Measurements from ENCODE around the gene WDR88. TPM values are rescaled to one million over a fixed set of nuclear protein-coding genes. Genes with fewer than 3 reads are reported as not detected.
A peak's percentile ranks its signal among the peaks of the same experiment; 100 is the strongest.

Gene WDR88
- total and polyA plus RNA-seq, 2 donors from 2014 or later, result not detected

DNA sequence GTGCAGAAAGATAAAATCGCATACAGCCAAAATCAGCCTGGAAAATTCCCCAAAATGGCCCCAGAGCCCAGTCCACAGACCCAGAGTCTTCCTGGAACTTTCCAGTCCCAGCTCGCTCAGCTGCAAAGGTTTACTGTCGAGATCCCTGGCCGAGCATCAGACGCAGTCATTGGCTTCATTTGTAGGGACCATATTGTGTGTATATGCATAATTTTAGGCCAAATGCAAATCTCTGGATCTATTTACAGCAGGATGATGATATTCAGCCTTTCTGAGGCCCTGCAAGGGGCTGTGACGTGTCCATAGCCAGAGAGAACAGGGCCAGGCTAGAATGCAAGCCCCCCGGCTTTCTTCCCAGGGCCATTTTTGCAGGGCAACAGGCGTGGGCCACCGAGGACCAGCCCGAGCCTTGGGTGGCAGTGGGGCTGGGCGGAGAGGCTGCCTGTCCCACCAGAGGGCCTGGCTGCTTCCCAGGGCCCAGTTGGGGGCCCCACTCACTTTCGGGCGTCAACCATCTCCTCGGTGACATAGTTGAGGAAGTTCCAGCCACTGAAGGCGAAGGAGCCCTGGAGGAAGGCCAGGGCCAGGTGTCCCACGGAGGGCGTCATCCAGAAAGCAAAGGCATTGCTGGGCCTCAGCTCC is 80.0 kb downstream of the WDR88 start:
- Histone ChIP-seq H3K27ac (ENCODE audit: low read depth in 2 of 2, low read length in 2 of 2) (no peak overlapping the region), H3K4me3 (ENCODE audit: low read length in 3 of 3) (no peak overlapping the region), H3K4me1 (ENCODE audit: control insufficient read depth in 2 of 3, insufficient read depth in 2 of 3, low read depth in 1 of 3, low read length in 3 of 3) (peaks cover 0 to 4% (median 0%) of the 10 kb centered on the region in 3 donors), H3K27me3 (ENCODE audit: control insufficient read depth, insufficient read depth, low read length) (no peaks in the 10 kb centered on the region), H3K36me3 (ENCODE audit: control insufficient read depth in 2 of 3, insufficient read depth in 3 of 3, low read length in 3 of 3) (no peaks in the 10 kb centered on the region), H3K9me3 (ENCODE audit: control insufficient read depth in 2 of 3, insufficient read depth in 1 of 3, low read length in 3 of 3) (no peaks in the 10 kb centered on the region), H3K9ac (ENCODE audit: low read length in 3 of 3) (no peak overlapping the region)
- peak in 2 of 5 donors; percentile 22 to 47 for DNase-seq
- intact Hi-C loops (cut with DNase I), result no loop called here
- TF ChIP-seq CTCF (IDR thresholded peaks at IDR 0.05; ENCODE audit: borderline replicate concordance, extremely low read depth, insufficient read depth), result no peak
- no peak for FAIRE-seq

- intact Hi-C loops (cut with DNase I), result no loop called here
- FAIRE-seq, result no peak
- Histone ChIP-seq H3K36me3 (ENCODE audit: control insufficient read depth in 2 of 3, insufficient read depth in 3 of 3, low read length in 3 of 3) (no peaks in the 10 kb centered on the region), H3K27me3 (ENCODE audit: control insufficient read depth, insufficient read depth, low read length) (no peaks in the 10 kb centered on the region), H3K4me1 (ENCODE audit: control insufficient read depth in 2 of 3, insufficient read depth in 2 of 3, low read depth in 1 of 3, low read length in 3 of 3) (peaks cover 0 to 4% (median 0%) of the 10 kb centered on the region in 3 donors), H3K4me3 (ENCODE audit: low read length in 3 of 3) (no peak overlapping the region), H3K27ac (ENCODE audit: low read depth in 2 of 2, low read length in 2 of 2) (no peak overlapping the region), H3K9ac (ENCODE audit: low read length in 3 of 3) (no peak overlapping the region), H3K9me3 (ENCODE audit: control insufficient read depth in 2 of 3, insufficient read depth in 1 of 3, low read length in 3 of 3) (no peaks in the 10 kb centered on the region)
- peak in 1 of 5 donors; percentile 75 for DNase-seq
- no peak for TF ChIP-seq CTCF (IDR thresholded peaks at IDR 0.05; ENCODE audit: borderline replicate concordance, extremely low read depth, insufficient read depth)
Observed at GRCh38 chr19:33212436-33213172, 80.7 kb downstream of the WDR88 start.

DNA sequence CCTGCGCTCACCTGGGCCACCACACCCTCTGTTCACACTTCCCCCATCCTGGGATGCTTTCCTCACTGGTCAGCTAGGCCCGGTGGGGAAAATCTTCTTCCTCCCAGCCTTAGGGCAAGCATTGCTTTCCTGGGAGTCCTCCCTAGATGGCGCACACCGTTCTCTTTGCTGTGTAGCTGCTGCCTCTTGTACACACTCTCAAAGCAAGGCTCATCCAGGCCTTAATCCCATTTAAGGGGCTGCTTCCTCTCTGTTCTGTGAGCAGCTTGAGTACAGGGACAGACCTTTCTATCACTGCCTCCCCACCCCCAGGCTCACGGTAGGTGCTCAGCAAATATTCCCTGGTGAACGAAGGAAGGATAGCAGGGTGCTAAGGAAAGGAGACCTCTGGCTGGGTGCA is 82.7 kb downstream of the WDR88 start:
- no peaks in the 10 kb centered on the region for H3K36me3 ChIP-seq (ENCODE audit: control insufficient read depth in 2 of 3, insufficient read depth in 3 of 3, low read length in 3 of 3)
- H3K9me3 ChIP-seq (ENCODE audit: control insufficient read depth in 2 of 3, insufficient read depth in 1 of 3, low read length in 3 of 3), result no peaks in the 10 kb centered on the region
- DNase-seq (peak in 2 of 5 donors; percentile 16 to 31), FAIRE-seq (no peak)
- H3K27ac ChIP-seq (ENCODE audit: low read depth in 2 of 2, low read length in 2 of 2), result no peak overlapping the region
- H3K4me3 ChIP-seq (ENCODE audit: low read length in 3 of 3), result no peak overlapping the region
- no peak overlapping the region for H3K9ac ChIP-seq (ENCODE audit: low read length in 3 of 3)
- TF ChIP-seq CTCF (IDR thresholded peaks at IDR 0.05; ENCODE audit: borderline replicate concordance, extremely low read depth, insufficient read depth), result no peak
- no peaks in the 10 kb centered on the region for H3K27me3 ChIP-seq (ENCODE audit: control insufficient read depth, insufficient read depth, low read length)
- intact Hi-C loops (cut with DNase I), result no loop called here
- no peaks in the 10 kb centered on the region for H3K4me1 ChIP-seq (ENCODE audit: control insufficient read depth in 2 of 3, insufficient read depth in 2 of 3, low read depth in 1 of 3, low read length in 3 of 3)

Data from kidney (tissue), 14 donors.